LNCaP clone FGC (cell line): ENCODE data around the gene ILF2.

ENCODE experiments used
- DNase-seq: peaks from one replicate; pipeline ENCODE4 v3.0.0-alpha.2; 2011; ENCODE audit warnings: low read depth
- H3K4me3 ChIP-seq: 2 replicates; pipeline ENCODE4 v1.5.1; 2011; ENCODE audit warnings: mild to moderate bottlenecking, low read depth, low read length, control low read depth
- TF ChIP-seq, protein P1 (sequence below): IDR thresholded peaks from 2 replicates; pipeline ENCODE4 v1.5.1; 2012; ENCODE audit warnings: mild to moderate bottlenecking; ENCODE audit not compliant: control insufficient read depth, insufficient read depth; ENCODE audit errors: extremely low read depth

The ILF2 gene

DNA sequence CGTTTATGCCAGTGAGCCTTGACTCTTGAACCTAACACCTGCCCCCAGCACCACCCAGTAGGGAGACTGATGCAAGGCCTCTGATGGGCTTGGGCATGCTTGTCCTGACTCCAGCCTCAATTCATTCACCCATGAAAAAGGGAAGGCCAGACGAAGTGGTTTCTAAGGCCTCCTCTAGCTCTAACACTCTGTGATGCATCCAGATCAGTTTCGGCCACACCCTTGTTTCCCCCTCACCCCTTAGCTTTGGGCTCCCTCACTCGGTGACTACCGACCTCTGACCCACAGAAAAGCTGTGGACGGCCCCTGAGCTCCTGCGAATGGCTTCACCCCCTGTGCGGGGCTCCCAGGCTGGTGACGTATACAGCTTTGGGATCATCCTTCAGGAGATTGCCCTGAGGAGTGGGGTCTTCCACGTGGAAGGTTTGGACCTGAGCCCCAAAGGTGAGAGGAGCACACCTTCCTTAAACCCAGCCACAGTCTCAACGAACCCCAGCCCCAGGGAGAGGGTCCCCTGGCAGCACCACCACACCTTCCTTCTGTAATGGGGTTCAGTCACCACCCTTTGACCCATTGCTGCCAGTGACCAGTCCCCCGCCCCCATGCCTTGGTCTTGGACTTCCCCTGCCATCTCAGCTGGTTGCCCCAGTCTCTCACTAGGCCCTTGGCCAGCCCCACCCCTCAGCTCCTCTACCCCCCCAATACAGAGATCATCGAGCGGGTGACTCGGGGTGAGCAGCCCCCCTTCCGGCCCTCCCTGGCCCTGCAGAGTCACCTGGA lies 16.7 kb upstream of the ILF2 start:
- TF ChIP-seq, protein P1, sequence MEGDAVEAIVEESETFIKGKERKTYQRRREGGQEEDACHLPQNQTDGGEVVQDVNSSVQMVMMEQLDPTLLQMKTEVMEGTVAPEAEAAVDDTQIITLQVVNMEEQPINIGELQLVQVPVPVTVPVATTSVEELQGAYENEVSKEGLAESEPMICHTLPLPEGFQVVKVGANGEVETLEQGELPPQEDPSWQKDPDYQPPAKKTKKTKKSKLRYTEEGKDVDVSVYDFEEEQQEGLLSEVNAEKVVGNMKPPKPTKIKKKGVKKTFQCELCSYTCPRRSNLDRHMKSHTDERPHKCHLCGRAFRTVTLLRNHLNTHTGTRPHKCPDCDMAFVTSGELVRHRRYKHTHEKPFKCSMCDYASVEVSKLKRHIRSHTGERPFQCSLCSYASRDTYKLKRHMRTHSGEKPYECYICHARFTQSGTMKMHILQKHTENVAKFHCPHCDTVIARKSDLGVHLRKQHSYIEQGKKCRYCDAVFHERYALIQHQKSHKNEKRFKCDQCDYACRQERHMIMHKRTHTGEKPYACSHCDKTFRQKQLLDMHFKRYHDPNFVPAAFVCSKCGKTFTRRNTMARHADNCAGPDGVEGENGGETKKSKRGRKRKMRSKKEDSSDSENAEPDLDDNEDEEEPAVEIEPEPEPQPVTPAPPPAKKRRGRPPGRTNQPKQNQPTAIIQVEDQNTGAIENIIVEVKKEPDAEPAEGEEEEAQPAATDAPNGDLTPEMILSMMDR, result no peak
- no peak overlapping the region for H3K4me3 ChIP-seq
- no peak for DNase-seq

DNA sequence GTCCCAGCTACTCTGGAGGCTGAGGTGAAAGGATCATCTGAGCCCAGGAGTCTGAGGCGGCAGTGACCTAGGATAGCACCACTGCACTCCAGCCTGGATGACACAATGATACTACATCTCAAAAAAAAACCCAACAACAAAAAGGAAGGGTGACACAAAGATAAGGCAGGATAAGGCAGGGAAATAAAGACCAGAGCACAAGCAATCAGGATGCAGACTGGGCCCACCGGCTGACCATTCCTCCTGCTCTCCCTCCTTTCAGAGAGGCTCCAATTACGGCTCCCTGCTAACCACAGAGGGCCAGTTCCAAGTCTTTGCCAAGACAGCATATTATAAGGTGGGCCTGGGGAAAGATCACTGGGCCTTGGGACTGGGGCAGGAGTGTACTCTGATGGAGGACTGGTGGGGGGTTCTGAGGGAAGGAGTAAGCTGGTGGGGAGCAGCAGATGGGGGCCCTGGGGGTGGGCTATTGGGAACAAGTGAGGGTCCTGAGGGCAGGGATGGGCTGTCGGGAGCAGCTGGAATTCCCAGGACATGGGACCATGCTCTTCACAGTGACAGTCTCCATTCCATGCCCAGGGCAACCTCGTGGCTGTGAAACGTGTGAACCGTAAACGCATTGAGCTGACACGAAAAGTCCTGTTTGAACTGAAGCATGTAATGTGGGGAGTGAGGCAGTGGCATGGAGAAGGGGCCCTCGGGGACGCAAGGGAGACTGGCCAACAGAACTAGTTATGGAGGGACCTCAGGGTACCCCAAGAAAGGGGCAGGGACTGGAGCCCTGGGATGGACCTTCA lies 14.9 kb upstream of the ILF2 start:
- H3K4me3 ChIP-seq, result no peak overlapping the region
- TF ChIP-seq, protein P1, result no peak
- no peak for DNase-seq

DNA sequence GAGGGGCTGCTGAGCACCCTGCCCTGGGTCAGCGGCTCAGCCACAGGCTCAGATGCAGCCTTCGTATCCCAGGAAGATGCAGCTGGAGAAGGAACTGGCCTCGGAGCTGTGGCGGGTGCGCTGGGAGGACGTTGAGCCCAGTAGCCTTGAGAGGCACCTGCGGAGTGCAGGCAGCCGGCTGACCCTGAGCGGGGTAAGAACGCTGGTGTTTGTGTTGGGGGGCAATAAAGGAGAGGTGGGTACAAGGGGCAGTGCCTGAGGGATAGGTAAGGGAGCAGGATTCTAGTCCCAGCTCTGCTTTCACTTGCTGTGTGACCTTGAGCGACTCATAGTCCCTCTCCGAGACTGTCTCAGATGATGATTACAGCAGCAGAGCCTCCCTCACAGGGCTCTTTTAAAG lies 14.1 kb upstream of the ILF2 start:
- TF ChIP-seq, protein P1, result no peak
- no peak for DNase-seq
- no peak overlapping the region for H3K4me3 ChIP-seq

DNA sequence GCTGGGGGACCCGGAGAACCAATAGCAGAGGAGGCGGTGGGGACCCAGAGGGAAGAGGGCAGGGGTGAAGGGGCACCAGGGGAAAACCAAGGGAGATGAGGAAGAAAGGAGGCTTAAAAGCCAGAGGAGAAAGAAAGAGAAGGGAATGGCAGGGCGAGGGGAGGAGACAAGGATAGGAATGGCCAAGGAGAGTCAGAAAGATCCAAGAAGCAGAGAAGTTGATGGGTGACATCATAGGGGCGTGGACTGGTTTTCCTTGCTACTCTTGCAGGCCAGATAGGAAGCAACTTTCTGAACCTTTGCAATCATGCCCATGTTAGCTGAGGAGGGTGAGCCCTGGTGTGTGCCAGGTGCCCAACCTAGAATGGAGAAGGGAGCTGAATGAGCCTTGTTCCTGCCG lies 13.1 kb upstream of the ILF2 start:
- TF ChIP-seq, protein P1, result no peak
- no peak overlapping the region for H3K4me3 ChIP-seq
- DNase-seq, result no peak

DNA sequence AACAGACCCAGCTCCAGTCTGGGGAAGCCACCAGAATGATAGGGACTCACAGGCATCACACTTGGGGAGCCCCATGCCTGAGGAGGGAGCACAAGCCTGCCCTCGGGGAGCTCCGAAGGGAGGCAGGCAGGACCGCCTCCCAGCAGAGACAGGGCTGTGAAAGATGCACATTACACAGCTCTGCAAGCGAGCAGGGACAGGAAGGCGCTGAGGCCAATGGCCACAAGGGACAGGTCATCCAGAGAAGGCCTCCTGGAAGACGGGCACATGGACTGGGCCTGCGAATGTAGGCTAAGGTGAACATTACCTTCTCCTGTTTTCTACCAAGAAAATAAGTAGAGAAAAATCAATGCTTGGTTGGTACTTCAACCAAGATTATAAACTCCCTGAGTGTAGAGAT lies 11.9 kb upstream of the ILF2 start:
- TF ChIP-seq, protein P1, result no peak
- H3K4me3 ChIP-seq, result no peak overlapping the region
- no peak for DNase-seq

DNA sequence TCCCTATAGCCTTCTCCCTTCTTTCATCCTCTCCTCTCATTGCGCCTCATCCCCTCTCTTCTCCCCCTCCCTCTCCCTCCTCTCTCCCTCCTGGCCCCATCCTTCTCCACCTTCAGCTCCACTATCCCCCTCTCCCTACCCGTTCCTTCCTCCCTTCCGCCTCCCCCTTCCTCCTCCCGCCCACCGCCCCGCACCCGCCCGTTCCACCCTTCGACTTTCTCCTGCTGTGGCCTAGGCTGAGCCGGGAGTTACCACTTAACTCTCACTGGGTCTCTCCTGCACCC lies 9.3 kb upstream of the ILF2 start:
- no peak overlapping the region for H3K4me3 ChIP-seq
- TF ChIP-seq, protein P1, result no peak
- no peak for DNase-seq
